Occipital lobe (tissue), 2 donors: ENCODE data around the gene ITSN1. TPM values are rescaled to one million over a fixed set of nuclear protein-coding genes. Genes with fewer than 3 reads are reported as not detected.
"Not testable (repeated sequence)": the region's sequence is repeated elsewhere in the genome, so short reads cannot be mapped to it uniquely, and the experiment has no call there.

Experiments used
- DNase-seq: peaks from one replicate; lab custom pipeline; 2025; lab: John Stamatoyannopoulos, UW
- total RNA-seq: library from RNA; depleted of rRNA; stranded (reverse); fragments of >200 nt; gene quantifications from one replicate; pipeline ENCODE4 v1.2.3, GENCODE V29; 2014

The ITSN1 gene
- total RNA-seq, 1 donor from 2014 or later, result 77.8 TPM

DNA sequence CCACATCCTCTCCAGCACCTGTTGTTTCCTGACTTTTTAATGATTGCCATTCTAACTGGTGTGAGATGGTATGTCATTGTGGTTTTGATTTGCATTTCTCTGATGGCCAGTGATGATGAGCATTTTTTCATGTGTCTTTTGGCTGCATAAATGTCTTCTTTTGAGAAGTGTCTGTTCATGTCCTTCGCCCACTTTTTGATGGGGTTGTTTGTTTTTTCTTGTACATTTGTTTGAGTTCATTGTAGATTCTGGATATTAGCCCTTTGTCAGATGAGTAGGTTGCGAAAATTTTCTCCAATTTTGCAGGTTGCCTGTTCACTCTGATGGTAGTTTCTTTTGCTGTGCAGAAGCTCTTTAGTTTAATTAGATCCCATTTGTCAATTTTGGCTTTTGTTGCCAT lies 283.9 kb downstream of the ITSN1 start:
- DNase-seq, result not testable (repeated sequence)

DNA sequence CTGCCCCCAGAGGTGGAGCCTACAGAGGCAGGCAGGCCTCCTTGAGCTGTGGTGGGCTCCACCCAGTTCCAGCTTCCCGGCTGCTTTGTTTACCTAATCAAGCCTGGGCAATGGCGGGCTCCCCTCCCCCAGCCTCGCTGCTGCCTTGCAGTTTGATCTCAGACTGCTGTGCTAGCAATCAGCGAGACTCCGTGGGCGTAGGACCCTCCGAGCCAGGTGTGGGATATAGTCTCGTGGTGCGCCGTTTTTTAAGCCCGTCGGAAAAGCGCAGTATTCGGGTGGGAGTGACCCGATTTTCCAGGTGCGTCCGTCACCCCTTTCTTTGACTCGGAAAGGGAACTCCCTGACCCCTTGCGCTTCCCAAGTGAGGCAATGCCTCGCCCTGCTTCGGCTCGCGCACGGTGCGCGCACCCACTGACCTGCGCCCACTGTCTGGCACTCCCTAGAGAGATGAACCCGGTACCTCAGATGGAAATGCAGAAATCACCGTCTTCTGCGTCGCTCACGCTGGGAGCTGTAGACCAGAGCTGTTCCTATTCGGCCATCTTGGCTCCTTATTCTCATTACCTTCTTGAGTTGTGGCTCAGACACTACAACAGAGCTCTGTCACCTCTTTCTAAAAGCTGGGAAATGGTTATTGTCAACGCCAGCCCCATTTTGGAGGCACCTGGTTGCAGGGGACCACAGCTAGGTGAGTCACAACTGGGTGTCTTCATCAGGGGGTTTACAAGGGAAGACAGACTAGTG lies 288.9 kb downstream of the ITSN1 start:
- DNase-seq, result not testable (repeated sequence)

- no peak for DNase-seq
Observed at GRCh38 chr21:33931799-33932390, 289.6 kb downstream of the ITSN1 start.

- DNase-seq, result no peak
Observed at GRCh38 chr21:33932731-33933130, 290.4 kb downstream of the ITSN1 start.

DNA sequence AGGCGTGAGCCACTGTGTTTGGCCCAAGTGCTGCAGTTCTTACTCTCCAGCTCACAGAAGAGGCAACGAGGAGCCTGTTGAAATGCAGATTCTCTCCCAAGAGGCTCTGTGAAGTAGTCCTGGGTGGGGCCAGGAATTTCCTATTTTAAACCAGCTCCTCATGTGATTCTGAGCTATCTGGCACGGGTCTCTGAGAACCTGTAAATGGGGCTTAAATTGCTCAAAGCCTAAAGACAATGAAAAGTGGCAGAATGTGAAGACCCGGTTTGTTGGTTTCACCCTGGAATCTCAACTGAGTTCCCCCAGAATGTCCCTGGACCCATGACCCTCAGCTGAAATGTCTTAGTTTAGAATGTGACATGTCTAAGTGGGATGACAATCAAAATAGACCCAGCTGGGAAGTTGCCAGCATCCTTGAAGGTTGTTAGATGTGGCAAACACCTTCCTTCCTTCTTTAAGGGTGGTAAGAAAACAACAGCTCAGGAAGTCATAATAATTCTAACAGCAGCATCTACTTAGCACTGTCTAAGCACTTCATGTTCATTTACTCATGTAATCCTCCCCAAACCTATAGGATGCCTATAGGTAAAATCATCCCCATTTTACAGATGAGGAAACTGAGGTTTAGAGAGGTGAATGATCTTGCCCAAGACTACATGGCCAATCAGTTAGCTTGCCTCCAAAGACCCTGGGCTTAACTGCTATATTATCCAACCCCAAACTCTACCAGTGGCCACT lies 294.2 kb downstream of the ITSN1 start:
- no peak for DNase-seq

GRCh38 chr21:33937146-33937545 lies 294.8 kb downstream of the ITSN1 start:
- DNase-seq, result no peak

DNA sequence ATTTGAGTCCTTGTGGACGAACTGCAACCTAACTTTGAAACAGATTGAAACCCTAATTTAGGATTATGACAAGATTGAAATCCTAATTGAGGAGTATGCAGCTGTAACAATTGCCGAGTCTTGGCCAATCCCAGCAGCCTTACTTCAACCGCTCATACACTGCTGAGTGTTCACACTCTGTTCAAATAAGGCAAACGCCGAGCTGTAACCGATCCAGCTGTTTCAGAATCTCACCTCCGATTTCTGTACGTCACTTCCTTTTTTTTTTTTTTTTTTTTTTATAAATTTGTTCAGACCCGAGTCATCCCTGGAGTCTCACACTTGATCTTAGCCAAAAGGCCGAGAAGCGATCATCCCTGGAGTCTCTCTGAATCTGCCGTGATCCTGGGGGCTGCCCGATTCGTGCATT lies 295.6 kb downstream of the ITSN1 start:
- no peak for DNase-seq

- no peak for DNase-seq
Observed at GRCh38 chr21:33938381-33938780, 296.1 kb downstream of the ITSN1 start.

DNA sequence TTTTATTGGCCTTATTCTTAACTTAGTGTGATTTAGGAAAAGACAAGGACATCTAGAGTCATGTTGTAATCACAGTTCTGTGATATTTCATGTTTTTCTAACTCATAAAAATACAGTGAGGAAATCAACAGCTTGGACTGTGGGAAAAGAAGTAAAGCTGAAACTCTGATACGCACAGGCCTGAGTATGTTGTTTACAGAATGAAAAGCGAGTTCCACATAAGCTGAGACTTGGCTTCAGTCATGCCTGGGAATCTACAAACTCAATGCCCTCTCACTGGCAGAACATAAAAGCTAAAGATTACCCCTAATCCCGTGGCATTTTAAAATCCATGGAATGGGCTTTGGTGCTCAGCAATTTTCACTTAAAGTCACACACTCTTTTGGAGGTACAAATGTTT lies 296.9 kb downstream of the ITSN1 start:
- no peak for DNase-seq

DNA sequence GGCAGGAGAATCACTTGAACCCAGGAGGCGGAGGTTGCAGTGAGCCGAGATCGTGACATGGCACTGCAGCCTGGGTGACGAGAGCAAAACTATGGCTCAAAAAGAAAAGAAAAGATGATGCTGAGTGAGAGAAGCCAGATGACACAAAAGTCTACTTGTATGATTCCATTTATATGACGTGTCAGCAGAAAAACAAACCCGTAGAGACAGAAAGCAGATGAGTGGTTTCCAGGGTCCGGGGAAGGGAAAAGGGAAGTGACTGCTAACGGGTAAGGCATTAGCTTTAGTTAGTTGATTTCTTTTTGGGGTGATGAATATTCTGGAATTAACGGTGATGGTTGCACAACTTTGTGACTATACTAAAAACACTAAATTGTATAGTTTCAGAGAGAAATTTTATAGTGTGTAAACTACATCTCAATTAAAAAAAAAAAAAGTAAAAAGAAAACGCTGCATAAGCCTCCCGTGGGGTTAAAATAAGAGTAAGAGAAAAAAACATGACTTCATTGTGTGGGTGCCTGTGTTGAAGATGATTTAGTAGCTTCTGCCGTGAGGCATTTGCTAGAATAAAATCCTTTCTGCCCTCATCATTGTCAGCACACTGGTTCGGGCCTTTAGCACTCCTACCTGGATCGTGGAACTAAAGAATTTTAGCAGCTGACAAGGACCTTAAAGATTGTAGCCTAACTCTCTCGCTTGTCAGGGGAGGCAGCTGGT lies 298.0 kb downstream of the ITSN1 start:
- DNase-seq, result no peak

- DNase-seq, result no peak
Observed at GRCh38 chr21:33940881-33941245, 298.6 kb downstream of the ITSN1 start.

- DNase-seq, result no peak
Observed at GRCh38 chr21:33942426-33942825, 300.1 kb downstream of the ITSN1 start.

DNA sequence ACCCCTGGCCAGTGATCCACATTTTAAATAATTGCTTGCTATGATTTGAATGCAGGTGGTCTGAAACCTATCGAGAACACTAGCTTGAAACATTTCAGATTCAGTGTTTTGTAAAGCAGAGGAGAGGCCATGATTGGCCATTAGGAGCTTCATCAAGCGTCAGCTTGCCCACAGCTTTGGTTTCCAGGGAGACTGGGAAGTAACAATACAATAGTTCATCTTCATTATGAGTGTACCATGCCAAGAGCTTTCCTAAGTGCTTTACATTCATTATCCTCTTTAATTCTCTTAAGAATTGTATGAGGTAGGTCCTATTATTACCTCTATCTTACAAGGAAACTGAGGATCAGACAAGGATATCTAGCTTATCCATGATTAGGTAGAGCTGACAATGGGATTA lies 301.0 kb downstream of the ITSN1 start:
- no peak for DNase-seq

GRCh38 chr21:33944185-33944763 lies 302.0 kb downstream of the ITSN1 start:
- DNase-seq, result no peak

DNA sequence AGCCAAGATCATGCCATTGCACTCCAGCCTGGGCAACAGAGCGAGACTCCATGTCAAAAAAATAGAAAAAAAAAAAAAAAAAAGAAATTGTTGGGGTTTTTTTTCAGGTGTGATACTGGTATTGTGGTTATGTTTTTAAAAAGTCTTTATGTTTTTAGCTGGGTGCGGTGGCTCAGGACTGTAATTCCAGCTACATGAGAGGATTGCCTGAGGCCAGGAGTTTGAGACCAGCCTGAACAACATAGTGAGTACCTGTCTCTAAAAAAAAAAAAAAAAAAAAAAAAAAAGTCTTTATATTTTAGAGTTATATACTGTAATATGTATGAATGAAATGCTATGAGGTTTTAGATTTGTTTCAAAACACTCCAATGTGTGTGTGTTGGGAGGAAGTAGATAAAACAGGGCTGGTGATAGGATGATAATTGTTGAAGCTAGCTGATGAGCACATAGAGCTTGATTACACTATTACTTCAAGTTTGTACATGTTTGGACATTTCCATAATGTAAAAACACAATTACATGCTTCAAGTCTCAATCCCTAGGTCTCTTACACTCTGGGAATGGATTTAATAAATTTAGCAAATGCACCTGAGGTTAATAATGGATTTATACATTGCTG lies 303.5 kb downstream of the ITSN1 start:
- no peak for DNase-seq

DNA sequence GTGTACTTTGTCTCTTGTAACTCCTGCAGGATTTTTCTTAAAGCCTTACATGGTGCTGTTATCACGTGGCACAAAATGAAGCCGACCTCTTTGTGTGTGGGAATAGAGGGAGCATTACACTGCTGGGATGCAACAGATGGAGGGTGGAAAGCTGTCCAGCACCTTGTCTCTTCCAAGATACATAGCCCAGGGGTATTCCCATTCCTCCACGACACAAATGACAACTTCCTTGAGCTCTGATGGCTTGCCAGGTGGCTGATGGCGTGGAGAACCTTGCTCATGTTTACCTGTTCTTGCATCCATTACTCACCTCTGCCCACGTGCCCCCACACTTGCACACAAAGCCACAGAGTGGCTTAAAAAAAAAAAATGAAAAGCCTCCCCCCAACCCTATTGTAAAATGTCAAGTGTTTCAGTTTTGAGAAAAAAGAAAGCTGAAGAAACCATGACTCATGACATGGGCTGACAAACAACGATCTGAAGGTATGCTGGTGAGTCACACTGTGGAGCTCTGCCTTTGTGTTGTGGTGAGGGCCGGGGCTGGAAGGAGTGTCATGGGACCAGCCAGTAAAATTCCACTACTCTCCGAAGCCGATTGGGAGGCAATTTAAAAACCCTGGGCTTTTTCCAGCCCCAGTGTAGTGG lies 305.3 kb downstream of the ITSN1 start:
- DNase-seq, result peak; percentile 80

DNA sequence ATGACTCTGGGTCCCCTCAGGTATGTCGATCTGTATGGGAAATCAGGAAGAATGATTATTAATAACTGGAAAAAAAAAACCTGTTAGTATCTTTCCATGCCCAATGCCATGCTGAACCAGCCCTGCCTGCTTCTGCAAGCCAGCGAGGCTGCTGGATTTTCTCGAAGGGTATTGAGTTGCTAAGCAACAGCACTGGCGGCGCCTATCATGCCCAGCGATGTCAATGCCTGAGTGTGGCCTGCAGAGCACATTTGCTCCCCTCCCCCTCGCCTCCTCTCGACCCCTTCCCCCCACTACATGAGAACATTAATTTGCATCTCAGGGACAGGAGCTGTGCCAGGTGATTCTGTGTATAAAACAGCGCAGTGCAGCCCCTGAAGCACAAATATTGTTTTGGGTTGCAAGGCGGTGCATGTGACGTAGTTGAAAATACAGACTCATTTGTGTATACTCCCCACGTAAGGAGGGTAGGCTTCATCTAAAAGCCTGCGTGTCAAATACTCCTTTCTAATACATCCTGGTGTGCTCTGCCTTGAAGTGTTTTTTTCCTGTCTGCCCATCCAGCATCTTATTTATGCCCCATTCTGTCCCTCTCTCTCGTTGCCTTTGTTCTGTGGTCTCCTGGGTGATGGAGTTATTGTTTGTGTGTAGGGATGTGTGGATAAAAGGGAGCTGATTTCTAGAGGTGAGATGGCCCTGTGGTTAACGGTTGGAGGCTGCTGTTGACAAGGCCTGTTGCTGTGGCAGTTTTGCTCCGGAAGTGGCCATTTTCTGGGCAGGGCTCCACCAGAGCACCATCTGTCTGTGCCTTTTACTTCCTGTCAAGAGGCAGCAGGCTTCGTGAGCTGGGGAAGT lies 306.0 kb downstream of the ITSN1 start:
- peak; percentile 80 for DNase-seq

GRCh38 chr21:33948951-33949444 lies 306.7 kb downstream of the ITSN1 start:
- DNase-seq, result no peak
